Measurements from ENCODE around the gene GPSM1.
A peak's percentile ranks its signal among the peaks of the same experiment; 100 is the strongest.

The GPSM1 gene

GRCh38 chr9:136335296-136336155 lies 8.2 kb downstream of the GPSM1 start:
- no peak for DNase-seq

DNA sequence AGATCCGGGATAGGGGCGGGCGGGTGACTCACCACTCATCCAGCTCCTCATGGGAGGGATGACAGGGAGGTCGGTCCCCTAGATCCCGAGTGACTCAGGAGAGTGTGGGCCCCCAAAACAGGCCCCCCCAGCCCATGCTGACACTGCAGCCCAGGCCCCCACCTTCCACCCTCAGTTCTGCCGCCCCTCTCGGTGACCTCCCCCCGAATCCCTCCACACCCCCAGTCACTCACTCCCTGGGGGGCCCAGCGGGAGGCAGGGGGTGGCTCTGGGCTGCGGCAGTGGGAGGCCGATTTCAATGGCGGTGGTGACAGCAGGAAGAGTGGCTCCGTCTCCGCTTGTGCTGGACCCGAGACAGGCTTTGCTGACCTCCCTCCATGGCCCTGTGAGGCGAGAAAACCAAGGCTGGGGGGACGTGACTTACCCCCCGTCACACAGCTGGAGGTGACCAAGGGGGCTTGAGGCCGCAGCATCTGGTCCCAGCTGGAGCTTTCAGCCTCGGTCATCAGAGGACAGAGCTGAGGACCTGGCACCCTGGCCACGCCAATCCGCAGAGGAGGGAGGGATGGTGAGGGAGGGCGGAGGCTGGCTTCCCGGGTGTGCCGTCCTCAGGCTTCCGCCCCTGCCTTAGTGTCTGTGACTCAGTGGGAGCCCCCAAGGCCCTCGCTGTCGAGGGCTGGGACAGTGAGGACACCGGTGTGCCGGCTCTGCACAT lies 9.0 kb downstream of the GPSM1 start:
- DNase-seq, result no peak

- no peak for DNase-seq
Observed at GRCh38 chr9:136336881-136337280, 9.5 kb downstream of the GPSM1 start.

- no peak for DNase-seq
Observed at GRCh38 chr9:136337416-136338395, 10.4 kb downstream of the GPSM1 start.

DNA sequence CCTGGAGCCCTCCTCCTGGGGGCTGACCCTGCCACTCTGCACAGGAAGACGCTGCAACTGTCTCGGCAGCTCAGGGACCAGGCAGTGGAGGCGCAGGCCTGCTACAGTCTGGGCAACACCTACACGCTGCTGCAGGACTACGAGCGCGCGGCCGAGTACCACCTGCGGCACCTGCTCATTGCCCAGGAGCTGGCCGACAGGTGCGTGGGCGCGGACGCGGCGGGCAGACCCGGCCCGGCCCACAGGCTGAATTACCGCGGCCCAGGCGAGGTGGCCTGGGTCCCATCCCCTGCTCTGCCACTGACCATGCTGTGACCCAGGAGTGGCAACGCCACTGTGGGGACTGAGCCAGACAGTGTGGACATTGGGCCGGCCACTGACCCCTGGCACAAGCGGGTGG lies 11.2 kb downstream of the GPSM1 start:
- no peak for DNase-seq

DNA sequence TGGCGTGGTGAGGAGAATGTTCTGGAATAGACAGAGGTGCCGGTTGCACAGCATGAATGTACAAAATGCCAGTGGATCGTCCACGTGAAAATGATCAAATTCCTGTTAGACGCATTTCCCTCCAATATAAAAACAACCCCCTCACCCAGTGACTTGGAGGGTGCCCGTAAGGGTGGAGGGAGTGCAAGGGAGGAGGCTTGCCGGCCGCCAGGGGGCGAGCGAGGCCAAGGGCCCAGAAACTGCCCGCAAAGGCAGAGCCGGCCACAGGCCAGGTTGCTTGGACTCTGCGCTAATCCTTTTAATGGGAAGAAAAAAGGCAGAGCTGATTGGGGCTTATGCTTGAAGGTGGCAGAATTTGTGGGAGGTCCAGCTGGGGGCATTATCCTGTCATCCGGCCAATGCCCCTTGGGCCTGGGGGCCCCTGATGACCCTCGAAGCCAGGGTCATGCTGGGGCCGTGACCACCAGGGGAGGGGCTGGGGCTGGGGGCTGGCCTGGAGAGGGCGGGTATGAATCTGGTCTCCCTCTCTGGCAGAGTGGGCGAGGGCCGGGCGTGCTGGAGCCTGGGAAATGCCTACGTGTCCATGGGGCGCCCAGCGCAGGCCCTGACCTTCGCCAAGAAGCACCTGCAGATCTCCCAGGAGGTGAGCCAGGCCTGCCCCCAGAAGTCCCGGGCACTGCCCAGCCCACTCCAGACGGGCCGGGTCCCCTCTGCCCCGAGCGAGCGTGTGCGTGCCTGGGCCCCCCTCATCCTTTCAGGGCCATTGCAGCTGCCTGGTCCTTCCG lies 12.0 kb downstream of the GPSM1 start:
- DNase-seq, result peak; percentile 52

DNA sequence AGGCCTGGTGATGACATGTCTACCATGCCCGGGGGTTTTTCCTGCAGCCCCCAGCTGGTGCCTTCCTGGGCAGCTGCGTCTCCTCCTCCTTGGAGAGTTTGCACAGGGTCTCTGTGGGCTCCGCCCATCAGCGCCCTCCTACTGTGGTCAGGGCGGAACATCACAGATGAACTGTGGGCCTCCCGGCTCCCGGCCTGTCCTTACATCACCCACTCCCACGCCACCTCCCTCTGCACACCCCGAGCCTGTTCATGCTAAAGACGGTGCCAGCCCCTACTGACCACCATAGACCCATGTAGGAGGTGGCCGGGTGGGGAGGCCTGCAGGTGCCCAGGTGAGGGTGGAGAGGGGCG lies 12.6 kb downstream of the GPSM1 start:
- no peak for DNase-seq

DNA sequence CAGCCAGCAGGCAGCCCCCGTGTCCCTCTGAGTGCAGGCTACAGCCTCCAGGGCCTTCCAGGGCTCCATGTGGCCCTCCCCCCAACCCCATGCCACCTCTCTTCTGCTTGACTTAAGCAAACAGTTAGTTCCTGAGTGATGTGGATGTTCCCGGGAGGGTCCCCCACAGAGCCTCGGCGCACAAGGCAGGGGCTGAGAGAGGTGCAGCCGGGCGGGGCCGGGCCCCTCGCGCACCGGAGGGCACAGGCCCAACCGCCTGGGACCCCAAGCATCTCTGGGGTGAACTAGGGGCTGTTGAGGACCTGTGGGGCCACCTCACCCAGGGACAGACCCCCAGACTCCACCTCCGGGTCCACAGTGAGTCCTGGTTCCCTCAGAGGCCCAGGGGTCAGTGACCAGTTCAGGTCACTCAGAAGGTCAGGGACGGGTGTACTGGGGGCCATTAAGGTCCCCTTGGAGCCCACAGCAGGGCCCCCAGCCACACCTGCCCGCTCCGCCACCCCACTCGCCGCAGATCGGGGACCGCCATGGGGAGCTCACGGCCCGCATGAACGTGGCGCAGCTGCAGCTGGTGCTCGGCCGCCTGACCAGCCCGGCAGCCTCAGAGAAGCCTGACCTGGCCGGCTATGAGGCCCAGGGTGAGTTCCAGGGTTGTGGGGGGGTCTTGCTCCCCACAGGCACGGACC lies 13.2 kb downstream of the GPSM1 start:
- no peak for DNase-seq

DNA sequence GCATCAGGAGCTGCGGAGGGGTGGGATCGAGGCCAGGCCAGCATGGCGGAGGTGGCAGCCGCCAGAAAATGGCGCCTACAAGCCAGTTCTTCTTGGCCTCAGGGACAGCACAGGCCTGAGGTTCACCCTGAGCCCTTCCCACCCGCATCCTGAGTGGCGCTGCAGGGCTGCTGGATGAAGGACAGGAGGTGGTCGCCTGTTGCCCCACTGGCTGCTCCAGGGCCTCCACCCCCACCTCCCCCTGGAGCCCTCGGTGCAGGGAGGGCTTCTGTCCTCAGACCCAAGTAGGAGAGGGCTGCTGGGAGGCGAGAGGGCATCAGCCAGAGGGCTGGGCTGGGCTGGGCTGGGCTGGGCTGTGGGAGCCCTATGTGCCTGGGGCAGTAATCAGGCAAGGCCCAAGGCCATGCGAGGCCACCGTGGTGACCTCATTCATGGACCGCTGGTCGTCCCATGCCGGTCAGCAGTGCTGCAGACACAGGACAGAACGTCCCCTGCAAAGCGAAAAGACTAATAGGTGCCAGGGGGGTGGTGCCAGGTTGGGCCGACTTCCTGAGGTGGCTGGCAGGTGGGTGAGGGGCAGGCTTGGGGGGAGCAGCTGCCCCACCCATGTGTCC lies 13.8 kb downstream of the GPSM1 start:
- no peak for DNase-seq

GRCh38 chr9:136341769-136342168 lies 14.4 kb downstream of the GPSM1 start:
- DNase-seq, result no peak

- peak; percentile 52 for DNase-seq
Observed at GRCh38 chr9:136342181-136343120, 15.1 kb downstream of the GPSM1 start.

DNA sequence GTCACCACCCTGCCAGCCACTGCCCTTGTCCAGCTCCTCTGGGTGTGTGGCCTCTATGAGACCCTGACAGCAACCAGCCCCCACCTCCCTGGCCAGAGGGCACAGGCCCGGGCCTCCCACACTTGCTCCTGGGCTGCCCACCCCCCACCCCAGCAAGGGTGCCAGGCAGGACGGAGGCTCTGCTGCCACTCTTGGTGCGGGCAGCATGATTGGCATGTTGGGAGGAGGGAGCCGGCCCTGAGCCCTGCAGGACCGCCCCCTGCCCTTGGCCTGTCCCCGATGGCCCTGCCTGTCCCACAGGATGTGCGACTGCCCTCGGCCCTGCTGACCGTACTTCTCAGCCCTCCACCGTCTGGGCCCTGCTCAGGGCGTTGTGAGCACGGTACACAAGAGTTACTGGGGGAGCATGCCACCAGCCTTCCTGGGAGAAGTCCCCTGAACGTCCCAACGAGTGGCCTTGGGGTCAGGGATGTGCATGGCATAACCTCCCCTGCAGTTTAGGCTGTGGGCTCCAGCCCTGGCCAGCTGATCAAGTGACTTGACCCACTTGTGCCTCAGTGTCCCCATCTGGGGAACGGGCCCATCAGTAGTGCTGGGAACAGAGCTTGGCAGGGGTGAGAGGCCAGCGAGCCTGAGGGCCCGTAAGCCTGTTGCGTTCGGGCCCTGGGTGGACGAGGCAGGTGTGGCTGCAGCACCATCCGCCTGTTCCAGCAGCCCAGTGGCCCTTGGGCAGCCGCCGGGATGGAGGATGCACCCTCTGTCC lies 16.0 kb downstream of the GPSM1 start:
- no peak for DNase-seq

- DNase-seq, result no peak
Observed at GRCh38 chr9:136343884-136344269, 16.5 kb downstream of the GPSM1 start.

DNA sequence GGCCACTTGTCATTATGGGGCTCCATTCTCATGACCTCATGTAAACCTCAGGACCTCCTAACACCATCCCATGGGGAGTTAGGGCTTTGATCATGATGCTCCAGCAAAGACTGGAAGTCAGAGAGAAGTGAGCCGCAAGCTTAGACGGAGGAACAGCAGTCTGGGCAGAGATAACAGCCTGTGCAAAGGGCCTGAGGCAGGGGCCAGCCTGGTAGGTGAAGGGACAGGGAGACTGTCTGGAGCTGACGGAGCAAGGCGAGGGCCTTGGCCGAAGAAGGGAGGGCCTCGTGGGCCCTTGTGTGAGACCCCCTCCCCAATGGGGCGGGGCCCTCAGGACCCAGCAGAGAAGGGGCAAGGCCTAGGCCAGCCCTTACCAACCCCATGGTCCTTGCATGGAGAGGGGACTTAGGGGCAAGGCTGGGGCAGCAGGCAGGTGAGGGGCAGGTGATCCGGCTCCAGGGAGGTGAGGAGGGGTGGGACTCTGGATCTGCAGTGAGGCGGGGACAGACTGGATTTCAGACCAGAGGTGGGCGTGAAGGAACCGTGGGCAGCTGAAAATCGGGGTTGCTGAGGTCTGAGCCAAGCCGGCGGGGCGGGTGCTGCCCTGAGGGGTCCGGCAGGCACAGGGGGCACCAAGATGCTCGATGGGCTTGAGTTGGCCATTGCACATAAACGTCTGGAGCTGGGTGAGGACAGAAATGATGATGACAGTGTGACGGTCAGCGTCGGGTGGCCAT lies 17.4 kb downstream of the GPSM1 start:
- no peak for DNase-seq

DNA sequence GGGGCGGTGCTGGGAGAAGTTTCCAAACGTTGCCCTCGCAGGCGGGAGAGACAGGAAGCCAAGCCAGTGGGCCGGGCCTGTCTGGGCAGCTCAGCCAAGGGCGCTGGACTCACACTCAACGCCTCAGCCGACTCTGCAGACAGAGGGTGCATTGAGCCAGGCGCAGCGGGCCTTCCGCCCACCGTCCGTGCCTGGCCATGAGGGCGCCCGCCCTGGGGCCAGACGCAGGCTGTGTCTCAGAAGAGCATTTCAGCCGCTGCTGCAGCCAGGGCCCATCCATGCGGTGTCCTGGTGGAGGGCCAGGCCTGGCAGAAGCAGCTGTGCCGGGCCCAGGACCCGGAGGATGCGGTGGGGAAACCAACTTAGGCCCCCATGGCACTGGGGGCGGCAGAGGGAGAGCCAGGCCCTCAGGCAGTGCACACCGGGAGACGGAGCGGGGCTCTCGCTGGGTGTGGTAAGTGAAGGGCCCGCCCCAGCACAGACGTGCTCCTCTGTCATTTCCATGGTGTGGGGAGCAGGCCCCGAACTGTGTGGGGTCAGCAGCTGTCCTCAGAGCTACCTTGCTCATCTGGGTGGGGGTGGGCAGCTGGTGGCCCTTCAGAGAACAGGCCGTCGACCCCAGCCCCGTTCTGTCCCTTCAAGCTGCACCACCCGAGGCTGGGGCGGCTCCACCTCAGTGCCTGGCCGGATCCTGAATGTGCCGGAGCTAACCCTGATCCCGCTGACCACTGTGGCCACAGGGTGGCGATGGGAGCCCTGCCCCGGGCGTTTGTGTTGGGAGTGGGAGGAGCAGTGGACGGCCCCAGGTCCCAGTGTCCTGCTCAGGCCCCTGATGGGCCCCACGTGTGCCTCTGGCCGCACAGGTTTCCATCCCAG lies 18.2 kb downstream of the GPSM1 start:
- no peak for DNase-seq

GRCh38 chr9:136346157-136346481 lies 18.8 kb downstream of the GPSM1 start:
- DNase-seq, result no peak

DNA sequence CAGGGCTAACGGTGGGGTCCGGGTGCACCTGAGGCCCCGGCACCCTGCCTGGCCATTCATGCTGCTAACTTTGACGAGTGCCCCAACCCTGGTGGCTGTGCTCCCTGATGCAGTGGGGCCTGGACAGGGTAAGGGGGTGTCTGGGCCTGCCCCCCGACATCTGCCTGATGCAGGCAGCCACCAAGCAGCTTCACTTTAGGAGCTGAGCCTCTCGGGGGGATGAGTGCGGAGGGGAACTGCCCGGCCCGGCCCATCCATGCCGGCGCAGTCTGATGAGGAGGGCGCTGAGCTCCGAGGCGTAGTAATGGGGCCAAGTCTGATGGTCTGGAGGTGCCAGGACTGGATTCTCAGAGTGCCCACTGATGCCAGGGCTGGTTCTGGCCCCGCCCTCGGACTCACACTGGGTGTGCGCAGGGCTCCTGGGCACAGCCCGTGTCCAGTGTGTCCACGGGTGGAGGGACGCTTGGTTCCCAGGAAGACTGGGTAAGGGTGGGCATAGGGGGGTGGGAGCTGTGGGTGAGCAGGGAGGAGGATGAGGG lies 19.7 kb downstream of the GPSM1 start:
- no peak for DNase-seq
